ENCODE results near the gene KCNJ12.

- no peak for TF ChIP-seq CTCF (IDR thresholded peaks at IDR 0.05)
- no peak for TF ChIP-seq EZH2 (IDR thresholded peaks at IDR 0.05)
- TF ChIP-seq EZH2phosphoT487 (IDR thresholded peaks at IDR 0.05): no peak
Observed at GRCh38 chr17:21375757-21376080, 438 bp upstream of the KCNJ12 start.
